Thyroid gland (tissue), 4 donors: ENCODE measurements around the gene AGPAT4. TPM values are rescaled to one million over a fixed set of nuclear protein-coding genes. Genes with fewer than 3 reads are reported as not detected.

ENCODE experiments used
- DNase-seq, 2 donors: peaks; one replicate each; pipeline ENCODE4 v3.0.0-alpha.2; 2019
- H3K27ac ChIP-seq, 3 donors: fragments of 200-600 bp; sonication (generic); 1 replicate in 2 of 3; 2 replicates in 1 of 3; pipeline ENCODE4 v1.5.1; 2016 to 2019; ENCODE audit warnings: mild to moderate bottlenecking in 1 of 3, moderate library complexity in 1 of 3
- H3K27me3 ChIP-seq: fragments of 200-600 bp; sonication (generic); one replicate; pipeline ENCODE4 v1.5.1; 2019
- H3K36me3 ChIP-seq, 2 donors: fragments of 200-600 bp; sonication (generic); one replicate each; pipeline ENCODE4 v1.5.1; 2016 to 2019
- H3K4me1 ChIP-seq, 2 donors: fragments of 200-600 bp; sonication (generic); one replicate each; pipeline ENCODE4 v1.5.1; 2017 to 2019
- H3K4me3 ChIP-seq, 3 donors: fragments of 200-600 bp; sonication (generic); replicated peaks in 1 of 3; 1 replicate in 2 of 3; 2 replicates in 1 of 3; pipeline ENCODE4 v1.5.1; 2016; ENCODE audit warnings: mild to moderate bottlenecking in 1 of 3
- H3K9me3 ChIP-seq: fragments of 200-600 bp; sonication (generic); one replicate; pipeline ENCODE4 v1.5.1; 2017
- POLR2A ChIP-seq, 2 donors: fragments of 450-650 bp; IDR thresholded peaks; one replicate each; pipeline ENCODE4 v1.6.1; 2017; ENCODE audit warnings: antibody characterized with exemption in 2 of 2, mild to moderate bottlenecking in 2 of 2, moderate library complexity in 1 of 2
- WGBS, 2 donors: methylation state at CpG; one replicate each; pipeline ENCODE4 v1.1.5; 2017; 5-methylcytosine and 5-hydroxymethylcytosine counted together
- intact Hi-C: fragments of 100-400 bp; cut with DNase I; formaldehyde crosslinking; loops from one replicate; pipeline ENCODE4 v1.15.1; 2023
- total RNA-seq, 4 donors: library from RNA; depleted of rRNA; stranded (reverse); fragments of >200 nt; gene quantifications; one replicate each; pipeline ENCODE4 v1.2.3, GENCODE V29; 2016
- TF ChIP-seq, protein P1 (sequence below), 6 experiments: fragments of 200-600 bp in 3 of 6; fragments of 450-650 bp in 3 of 6; sonication (generic) in 3 of 6; IDR thresholded peaks; one replicate each; pipeline ENCODE4 v1.5.1; 2016 to 2019; ENCODE audit warnings: antibody characterized with exemption in 6 of 6, mild to moderate bottlenecking in 2 of 6, inconsistent platforms in 1 of 6, moderate library complexity in 1 of 6

The AGPAT4 gene
- total RNA-seq, 4 donors from 2014 or later: 6.1 to 12.8 (median 6.9) TPM

DNA sequence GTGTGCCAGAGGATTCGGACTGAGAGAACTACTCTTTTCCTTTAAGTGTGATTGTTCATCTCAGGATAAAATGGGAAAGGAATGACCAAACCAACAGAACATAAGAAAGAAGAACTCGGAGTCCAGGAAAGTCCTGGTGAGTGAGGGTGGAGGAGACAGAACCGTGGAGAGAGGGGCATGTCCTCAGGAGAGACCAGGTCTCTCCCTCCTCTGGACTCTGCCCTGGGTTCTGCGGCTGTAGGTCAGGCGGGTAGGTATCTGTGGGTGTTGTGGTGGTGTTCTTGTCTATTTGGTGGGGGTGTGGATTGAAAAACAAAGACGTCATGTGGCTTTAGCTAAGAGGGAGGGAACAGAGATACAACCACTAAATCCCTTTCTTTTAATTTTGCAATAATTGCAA, 29.1 kb upstream of the AGPAT4 start:
- TF ChIP-seq POLR2A (IDR thresholded peaks at IDR 0.05): no peak
- TF ChIP-seq, protein P1, sequence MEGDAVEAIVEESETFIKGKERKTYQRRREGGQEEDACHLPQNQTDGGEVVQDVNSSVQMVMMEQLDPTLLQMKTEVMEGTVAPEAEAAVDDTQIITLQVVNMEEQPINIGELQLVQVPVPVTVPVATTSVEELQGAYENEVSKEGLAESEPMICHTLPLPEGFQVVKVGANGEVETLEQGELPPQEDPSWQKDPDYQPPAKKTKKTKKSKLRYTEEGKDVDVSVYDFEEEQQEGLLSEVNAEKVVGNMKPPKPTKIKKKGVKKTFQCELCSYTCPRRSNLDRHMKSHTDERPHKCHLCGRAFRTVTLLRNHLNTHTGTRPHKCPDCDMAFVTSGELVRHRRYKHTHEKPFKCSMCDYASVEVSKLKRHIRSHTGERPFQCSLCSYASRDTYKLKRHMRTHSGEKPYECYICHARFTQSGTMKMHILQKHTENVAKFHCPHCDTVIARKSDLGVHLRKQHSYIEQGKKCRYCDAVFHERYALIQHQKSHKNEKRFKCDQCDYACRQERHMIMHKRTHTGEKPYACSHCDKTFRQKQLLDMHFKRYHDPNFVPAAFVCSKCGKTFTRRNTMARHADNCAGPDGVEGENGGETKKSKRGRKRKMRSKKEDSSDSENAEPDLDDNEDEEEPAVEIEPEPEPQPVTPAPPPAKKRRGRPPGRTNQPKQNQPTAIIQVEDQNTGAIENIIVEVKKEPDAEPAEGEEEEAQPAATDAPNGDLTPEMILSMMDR (IDR thresholded peaks at IDR 0.05): no peak

DNA sequence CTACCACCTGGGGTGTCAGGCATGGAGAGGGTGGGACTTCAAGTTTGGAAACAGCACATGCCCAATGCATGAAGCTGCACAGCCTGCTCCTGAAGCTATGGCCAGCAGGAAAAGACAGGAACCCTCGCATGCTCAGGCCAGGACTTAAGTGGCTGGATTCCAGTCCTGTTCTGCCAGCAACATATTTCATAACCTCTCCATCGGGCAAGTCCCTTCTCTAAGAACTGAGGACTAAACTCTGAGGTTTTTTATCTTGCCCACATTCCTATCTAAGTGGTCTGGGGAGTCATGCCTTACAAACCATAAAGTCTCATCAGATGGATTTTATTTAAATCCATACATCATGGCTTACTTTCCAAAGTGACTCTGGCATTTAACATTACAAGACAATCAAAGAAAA, 27.5 kb upstream of the AGPAT4 start:
- intact Hi-C loops: no loop called here
- H3K4me1 ChIP-seq: no peaks in the 10 kb centered on the region
- WGBS, 2 donors: 51 to 59% methylated on average over 2 of the region's 2 CpGs
- TF ChIP-seq POLR2A (IDR thresholded peaks at IDR 0.05): no peak
- no peaks in the 10 kb centered on the region for H3K36me3 ChIP-seq
- no peak for DNase-seq
- H3K9me3 ChIP-seq: no peaks in the 10 kb centered on the region
- H3K27me3 ChIP-seq: no peaks in the 10 kb centered on the region
- no peak overlapping the region for H3K4me3 ChIP-seq
- H3K27ac ChIP-seq: no peak overlapping the region

More for the DNA sequence above, 29.1 kb upstream of the AGPAT4 start:
- Histone ChIP-seq H3K4me1 (no peaks in the 10 kb centered on the region), H3K9me3 (no peaks in the 10 kb centered on the region), H3K27me3 (no peaks in the 10 kb centered on the region), H3K4me3 (no peak overlapping the region), H3K36me3 (no peaks in the 10 kb centered on the region), H3K27ac (no peak overlapping the region)
- 86 to 89% methylated on average over 6 of the region's 6 CpGs for WGBS, 2 donors
- no peak for DNase-seq
- intact Hi-C loops: no loop called here

DNA sequence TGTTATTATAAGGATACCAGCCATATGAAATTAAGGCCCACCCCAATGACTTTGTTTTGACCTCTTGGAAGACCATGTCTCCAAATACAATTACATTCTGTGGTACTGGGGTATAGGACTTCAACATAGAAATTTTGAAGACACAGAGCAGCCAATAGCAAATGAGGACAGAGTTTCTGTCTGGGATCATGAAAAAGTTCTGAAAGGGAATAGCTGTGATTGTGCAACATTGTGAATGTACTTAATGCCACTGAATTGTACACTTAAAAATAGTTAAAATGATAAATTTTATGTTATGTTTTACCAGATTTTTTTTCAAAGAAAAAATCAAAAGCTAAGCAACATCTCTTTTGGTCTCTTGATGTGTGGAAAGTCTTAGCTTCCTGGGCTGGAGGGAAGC, 27.0 kb upstream of the AGPAT4 start:
- H3K27me3 ChIP-seq: no peaks in the 10 kb centered on the region
- no peaks in the 10 kb centered on the region for H3K36me3 ChIP-seq
- H3K9me3 ChIP-seq: no peaks in the 10 kb centered on the region
- TF ChIP-seq POLR2A (IDR thresholded peaks at IDR 0.05): no peak
- TF ChIP-seq, protein P1 (IDR thresholded peaks at IDR 0.05): no peak
- H3K27ac ChIP-seq: no peak overlapping the region
- intact Hi-C loops: no loop called here
- no peak overlapping the region for H3K4me3 ChIP-seq
- H3K4me1 ChIP-seq: no peaks in the 10 kb centered on the region
- DNase-seq: no peak

DNA sequence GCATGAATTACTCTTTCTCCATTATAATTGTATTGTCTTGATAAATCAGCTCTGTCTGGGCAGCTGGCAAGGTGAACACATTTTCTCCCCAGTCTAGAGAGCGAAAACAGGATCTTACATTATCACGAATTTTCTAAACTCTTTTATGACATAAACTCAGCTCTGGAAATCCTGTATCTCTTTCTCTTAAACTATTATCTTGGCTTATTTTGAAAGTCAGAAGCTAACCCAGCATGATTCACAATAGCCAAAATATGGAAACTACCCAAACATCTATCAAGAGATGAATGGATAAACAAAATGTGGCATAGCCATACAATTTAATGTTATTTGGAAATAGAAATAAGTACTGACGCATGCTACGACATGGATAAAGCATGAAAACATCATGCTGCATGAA, 25.9 kb upstream of the AGPAT4 start:
- Histone ChIP-seq H3K9me3 (no peaks in the 10 kb centered on the region), H3K4me3 (no peak overlapping the region), H3K4me1 (no peaks in the 10 kb centered on the region), H3K27me3 (no peaks in the 10 kb centered on the region), H3K36me3 (no peaks in the 10 kb centered on the region), H3K27ac (no peak overlapping the region)
- no peak for DNase-seq
- no peak for TF ChIP-seq POLR2A (IDR thresholded peaks at IDR 0.05)
- TF ChIP-seq, protein P1 (IDR thresholded peaks at IDR 0.05): no peak
- intact Hi-C loops: no loop called here
- WGBS, 2 donors: 85 to 94% methylated on average over 4 of the region's 4 CpGs

DNA sequence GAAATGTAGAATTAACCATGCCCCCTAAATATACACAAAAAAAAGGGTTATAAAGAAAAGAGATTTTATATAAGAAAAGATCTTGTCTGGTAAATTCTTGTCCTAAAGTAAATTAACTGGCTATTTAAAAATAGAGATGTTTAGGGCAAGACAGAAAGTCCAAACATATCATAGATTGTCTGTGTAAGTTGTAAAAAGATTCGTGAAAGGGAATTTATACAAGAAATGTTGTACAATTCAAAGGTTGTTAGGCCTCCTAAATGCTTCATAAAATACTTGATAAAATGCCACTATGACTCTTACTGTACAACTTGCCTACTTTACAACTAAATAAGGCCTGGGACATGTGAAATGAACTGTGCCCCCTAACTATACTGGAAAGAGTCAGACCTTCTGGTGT, 21.9 kb upstream of the AGPAT4 start:
- intact Hi-C loops: no loop called here
- no peak for TF ChIP-seq POLR2A (IDR thresholded peaks at IDR 0.05)
- TF ChIP-seq, protein P1 (IDR thresholded peaks at IDR 0.05): no peak
- no peak for DNase-seq
- no peaks in the 10 kb centered on the region for H3K27me3 ChIP-seq
- H3K4me3 ChIP-seq: no peak overlapping the region
- H3K27ac ChIP-seq: no peak overlapping the region
- no peaks in the 10 kb centered on the region for H3K9me3 ChIP-seq
- WGBS, 2 donors: 92 to 95% methylated on average over 1 of the region's 1 CpG
- H3K4me1 ChIP-seq: no peaks in the 10 kb centered on the region
- no peaks in the 10 kb centered on the region for H3K36me3 ChIP-seq
